Neural crest cell (in vitro differentiated cells): ENCODE data around the gene PGA5. TPM values are rescaled to one million over a fixed set of nuclear protein-coding genes. Genes with fewer than 3 reads are reported as not detected.

Experiments used
- DNase-seq: peaks from one replicate; pipeline ENCODE4 v3.0.0; 2021; ENCODE audit warnings: low read depth, mixed read lengths, low spot score
- H3K27ac Mint-ChIP-seq: one replicate; pipeline ENCODE4 v1.8.0; 2021; ENCODE audit warnings: mild to moderate bottlenecking, mixed read lengths; ENCODE audit not compliant: unreplicated experiment
- H3K27me3 Mint-ChIP-seq: 2 replicates; pipeline ENCODE4 v1.8.0; 2021; ENCODE audit warnings: low read depth, mild to moderate bottlenecking, mixed read lengths
- H3K36me3 Mint-ChIP-seq: 2 replicates; pipeline ENCODE4 v1.8.0; 2021; ENCODE audit warnings: low read depth, mild to moderate bottlenecking, mixed read lengths
- H3K4me1 Mint-ChIP-seq: 2 replicates; pipeline ENCODE4 v1.8.0; 2021; ENCODE audit warnings: mixed read lengths
- H3K4me3 Mint-ChIP-seq: one replicate; pipeline ENCODE4 v1.8.0; 2021; ENCODE audit warnings: mild to moderate bottlenecking, mixed read lengths
- H3K9me3 Mint-ChIP-seq: 2 replicates; pipeline ENCODE4 v1.8.0; 2021; ENCODE audit warnings: mixed read lengths
- CTCF ChIP-seq: fragments of 200-600 bp; sonication (generic); conservative IDR thresholded peaks from 2 replicates; pipeline ENCODE4 v1.5.0; 2021; ENCODE audit warnings: antibody characterized with exemption, mild to moderate bottlenecking
- total RNA-seq: library from RNA; stranded (reverse); gene quantifications from 2 replicates; pipeline ENCODE4 v1.2.1, GENCODE V29; 2021

Gene PGA5
- total RNA-seq, 1 donor from 2014 or later: not detected

GRCh38 chr11:61281581-61282250 lies 40.7 kb downstream of the PGA5 start:
- Mint-ChIP-seq H3K9me3 (no peaks in the 10 kb centered on the region), H3K36me3 (peaks cover 26% of the 10 kb centered on the region), H3K4me1 (peaks cover 11% of the 10 kb centered on the region), H3K27ac (no peak overlapping the region), H3K27me3 (no peaks in the 10 kb centered on the region), H3K4me3 (no peak overlapping the region)
- no peak for TF ChIP-seq CTCF
- peak; percentile 56 for DNase-seq

GRCh38 chr11:61283613-61284012 lies 42.6 kb downstream of the PGA5 start:
- DNase-seq: no peak
- Mint-ChIP-seq H3K4me1 (peaks cover 3% of the 10 kb centered on the region), H3K9me3 (no peaks in the 10 kb centered on the region), H3K27me3 (no peaks in the 10 kb centered on the region), H3K36me3 (peaks cover 32% of the 10 kb centered on the region), H3K27ac (no peak overlapping the region), H3K4me3 (no peak overlapping the region)
- TF ChIP-seq CTCF: no peak

- no peak for TF ChIP-seq CTCF
- Mint-ChIP-seq H3K27me3 (no peaks in the 10 kb centered on the region), H3K9me3 (no peaks in the 10 kb centered on the region), H3K27ac (peak overlapping the region; percentile 64), H3K4me3 (no peak overlapping the region), H3K4me1 (peaks cover 4% of the 10 kb centered on the region), H3K36me3 (peaks cover 25% of the 10 kb centered on the region)
- no peak for DNase-seq
Measured at GRCh38 chr11:61287338-61287977, 46.5 kb downstream of the PGA5 start.

- H3K4me3 Mint-ChIP-seq: peak overlapping the region; percentile 86
- peaks cover 8% of the 10 kb centered on the region for H3K36me3 Mint-ChIP-seq
- peaks cover 7% of the 10 kb centered on the region for H3K27me3 Mint-ChIP-seq
- no peak for DNase-seq
- TF ChIP-seq CTCF: no peak
- no peak overlapping the region for H3K27ac Mint-ChIP-seq
- no peaks in the 10 kb centered on the region for H3K9me3 Mint-ChIP-seq
- H3K4me1 Mint-ChIP-seq: peaks cover 21% of the 10 kb centered on the region
Measured at GRCh38 chr11:61290905-61291690, 50.1 kb downstream of the PGA5 start.

- Mint-ChIP-seq H3K36me3 (peaks cover 8% of the 10 kb centered on the region), H3K4me3 (peak overlapping the region; percentile 86), H3K4me1 (peaks cover 26% of the 10 kb centered on the region), H3K27me3 (peaks cover 7% of the 10 kb centered on the region), H3K9me3 (no peaks in the 10 kb centered on the region), H3K27ac (peak overlapping the region; percentile 84)
- TF ChIP-seq CTCF: no peak
- DNase-seq: no peak
Measured at GRCh38 chr11:61292356-61292755, 51.4 kb downstream of the PGA5 start.
